ENCODE results near the gene SURF1. TPM values are rescaled to one million over a fixed set of nuclear protein-coding genes. Genes with fewer than 3 reads are reported as not detected.
"Not testable (repeated sequence)": the region's sequence is repeated elsewhere in the genome, so short reads cannot be mapped to it uniquely, and the experiment has no call there.

SURF1 gene
- total RNA-seq, 4 donors from 2014 or later: 13.0 to 34.7 (median 24.4) TPM

GRCh38 chr9:133322701-133323100 is 33.6 kb downstream of the SURF1 start:
- Histone ChIP-seq H3K4me1 (no peaks in the 10 kb centered on the region), H3K4me3 (no peak overlapping the region), H3K27me3 (no peaks in the 10 kb centered on the region), H3K36me3 (no peaks in the 10 kb centered on the region), H3K9me3 (no peaks in the 10 kb centered on the region), H3K27ac (no peak overlapping the region)
- TF ChIP-seq POLR2A (IDR thresholded peaks at IDR 0.05): no peak
- TF ChIP-seq, protein P1, sequence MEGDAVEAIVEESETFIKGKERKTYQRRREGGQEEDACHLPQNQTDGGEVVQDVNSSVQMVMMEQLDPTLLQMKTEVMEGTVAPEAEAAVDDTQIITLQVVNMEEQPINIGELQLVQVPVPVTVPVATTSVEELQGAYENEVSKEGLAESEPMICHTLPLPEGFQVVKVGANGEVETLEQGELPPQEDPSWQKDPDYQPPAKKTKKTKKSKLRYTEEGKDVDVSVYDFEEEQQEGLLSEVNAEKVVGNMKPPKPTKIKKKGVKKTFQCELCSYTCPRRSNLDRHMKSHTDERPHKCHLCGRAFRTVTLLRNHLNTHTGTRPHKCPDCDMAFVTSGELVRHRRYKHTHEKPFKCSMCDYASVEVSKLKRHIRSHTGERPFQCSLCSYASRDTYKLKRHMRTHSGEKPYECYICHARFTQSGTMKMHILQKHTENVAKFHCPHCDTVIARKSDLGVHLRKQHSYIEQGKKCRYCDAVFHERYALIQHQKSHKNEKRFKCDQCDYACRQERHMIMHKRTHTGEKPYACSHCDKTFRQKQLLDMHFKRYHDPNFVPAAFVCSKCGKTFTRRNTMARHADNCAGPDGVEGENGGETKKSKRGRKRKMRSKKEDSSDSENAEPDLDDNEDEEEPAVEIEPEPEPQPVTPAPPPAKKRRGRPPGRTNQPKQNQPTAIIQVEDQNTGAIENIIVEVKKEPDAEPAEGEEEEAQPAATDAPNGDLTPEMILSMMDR (IDR thresholded peaks at IDR 0.05): no peak
- intact Hi-C loops (cut with DNase I; ENCODE audit: low total_unique reads): no loop called here
- DNase-seq: no peak

DNA sequence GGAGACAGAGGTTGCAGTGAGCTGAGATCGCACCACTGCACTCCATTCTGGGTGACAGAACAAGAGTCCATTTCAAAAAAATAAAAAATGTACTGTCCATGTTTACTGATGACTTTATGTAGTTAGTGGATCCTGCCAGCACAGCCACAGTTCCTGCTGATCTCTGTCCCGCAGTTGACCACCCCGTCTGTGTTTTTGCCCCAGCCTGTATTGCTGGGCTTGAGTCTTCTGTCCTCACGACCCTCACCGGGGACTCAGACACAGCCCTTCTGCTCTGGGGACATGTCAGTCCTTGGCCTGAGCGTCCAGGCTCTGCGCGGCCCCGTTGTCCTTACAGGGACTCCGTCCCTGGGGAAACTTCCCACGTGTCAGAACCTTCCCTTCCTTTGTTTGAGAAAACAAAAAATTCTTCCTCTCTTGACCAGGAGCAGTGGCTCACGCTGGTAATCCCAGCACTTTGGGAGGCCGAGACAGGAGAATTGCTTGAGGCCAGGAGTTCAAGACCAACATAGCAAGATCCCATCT is 34.8 kb downstream of the SURF1 start:
- TF ChIP-seq POLR2A (IDR thresholded peaks at IDR 0.05): no peak
- TF ChIP-seq, protein P1 (IDR thresholded peaks at IDR 0.05): no peak
- Histone ChIP-seq H3K27me3 (no peaks in the 10 kb centered on the region), H3K27ac (no peak overlapping the region), H3K4me3 (no peak overlapping the region), H3K9me3 (no peaks in the 10 kb centered on the region), H3K36me3 (no peaks in the 10 kb centered on the region), H3K4me1 (no peaks in the 10 kb centered on the region)
- DNase-seq: no peak
- intact Hi-C loops (cut with DNase I; ENCODE audit: low total_unique reads): no loop called here

GRCh38 chr9:133320421-133320881 is 35.8 kb downstream of the SURF1 start:
- no peak for DNase-seq
- no peaks in the 10 kb centered on the region for H3K4me1 ChIP-seq
- no peaks in the 10 kb centered on the region for H3K27me3 ChIP-seq
- H3K36me3 ChIP-seq: no peaks in the 10 kb centered on the region
- TF ChIP-seq, protein P1 (IDR thresholded peaks at IDR 0.05): no peak
- TF ChIP-seq POLR2A (IDR thresholded peaks at IDR 0.05): no peak
- intact Hi-C loops (cut with DNase I; ENCODE audit: low total_unique reads): no loop called here
- H3K27ac ChIP-seq: no peak overlapping the region
- no peak overlapping the region for H3K4me3 ChIP-seq
- no peaks in the 10 kb centered on the region for H3K9me3 ChIP-seq

- DNase-seq; H3K36me3 ChIP-seq; H3K4me3 ChIP-seq; H3K27me3 ChIP-seq; H3K4me1 ChIP-seq; H3K27ac ChIP-seq; intact Hi-C loops (cut with DNase I; ENCODE audit: low total_unique reads); H3K9me3 ChIP-seq: not testable (repeated sequence)
Measured at GRCh38 chr9:133317551-133317950, 38.7 kb downstream of the SURF1 start.

- TF ChIP-seq POLR2A (IDR thresholded peaks at IDR 0.05): no peak
- TF ChIP-seq, protein P1 (IDR thresholded peaks at IDR 0.05): no peak
- DNase-seq: no peak
- intact Hi-C loops (cut with DNase I; ENCODE audit: low total_unique reads): no loop called here
- H3K27ac ChIP-seq: no peak overlapping the region
- H3K27me3 ChIP-seq: no peaks in the 10 kb centered on the region
- no peak overlapping the region for H3K4me3 ChIP-seq
- H3K36me3 ChIP-seq: no peaks in the 10 kb centered on the region
- no peaks in the 10 kb centered on the region for H3K4me1 ChIP-seq
- no peaks in the 10 kb centered on the region for H3K9me3 ChIP-seq
Measured at GRCh38 chr9:133315997-133316396, 40.3 kb downstream of the SURF1 start.

DNA sequence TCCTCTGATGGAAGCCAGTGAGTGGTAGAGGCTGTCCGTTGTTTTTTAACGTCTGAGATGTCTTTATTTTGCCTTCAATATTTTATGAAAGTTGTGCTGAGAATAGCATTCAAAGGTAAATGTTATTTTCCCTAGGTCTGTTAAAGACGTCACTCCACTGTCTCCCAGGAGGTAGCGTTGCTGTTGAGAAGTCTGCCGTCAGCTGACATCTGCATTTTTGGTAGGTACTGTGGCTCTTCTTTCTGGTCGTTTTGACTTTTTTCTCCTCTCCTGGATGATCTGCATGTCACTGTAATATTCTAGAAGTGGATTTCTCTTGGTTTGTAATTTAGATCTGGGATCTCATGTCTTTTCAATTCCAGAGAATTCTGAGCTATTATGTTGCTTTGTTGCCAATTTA is 46.7 kb downstream of the SURF1 start:
- H3K27me3 ChIP-seq: no peaks in the 10 kb centered on the region
- H3K27ac ChIP-seq: no peak overlapping the region
- intact Hi-C loops (cut with DNase I; ENCODE audit: low total_unique reads): no loop called here
- no peaks in the 10 kb centered on the region for H3K9me3 ChIP-seq
- H3K4me3 ChIP-seq: no peak overlapping the region
- no peak for TF ChIP-seq POLR2A (IDR thresholded peaks at IDR 0.05)
- TF ChIP-seq, protein P1 (IDR thresholded peaks at IDR 0.05): no peak
- DNase-seq: no peak
- no peaks in the 10 kb centered on the region for H3K36me3 ChIP-seq
- no peaks in the 10 kb centered on the region for H3K4me1 ChIP-seq
